Measurements from ENCODE around the gene SLC3A2.
"Not testable (repeated sequence)": the region's sequence is repeated elsewhere in the genome, so short reads cannot be mapped to it uniquely, and the experiment has no call there.

SLC3A2 gene

DNA sequence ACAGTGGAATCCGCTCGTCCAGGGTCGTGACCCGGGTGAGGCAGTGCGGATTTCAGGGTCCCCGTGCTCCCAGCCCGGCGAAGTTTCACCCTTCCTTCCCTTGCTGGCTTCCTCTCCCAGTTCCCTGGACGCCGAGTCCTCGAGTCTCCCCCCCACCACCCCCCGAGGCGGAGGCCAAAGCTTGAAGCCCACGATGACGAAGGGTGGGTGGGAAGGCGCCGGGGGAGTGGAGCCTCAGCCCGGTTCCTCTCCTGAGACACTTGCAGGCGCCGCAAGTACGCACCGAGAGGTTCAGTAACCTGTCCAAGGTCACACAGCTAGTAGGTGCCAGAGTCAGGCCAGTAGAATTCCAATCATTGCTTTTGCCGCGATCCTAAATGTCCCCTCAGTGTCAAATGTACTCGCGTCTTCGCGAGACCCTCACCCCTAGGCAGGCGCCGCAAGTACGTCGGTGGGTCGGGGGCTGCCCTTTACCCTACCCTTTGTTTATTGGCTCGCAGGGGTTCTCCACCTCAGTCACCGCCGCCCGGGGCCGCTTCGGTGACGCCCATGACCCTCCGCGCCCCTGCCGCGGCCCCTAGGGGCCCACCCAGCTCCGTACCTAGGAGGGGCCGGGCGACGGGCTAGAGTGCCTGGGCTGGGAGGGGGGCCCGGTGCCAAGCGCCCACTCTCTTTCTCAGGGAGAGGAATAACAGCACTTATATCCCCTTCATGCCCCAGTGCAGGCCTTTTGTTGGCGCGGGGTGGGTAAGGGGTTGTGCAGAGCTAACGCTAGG is 46.2 kb downstream of the SLC3A2 start:
- no peaks in the 10 kb centered on the region for H3K36me3 ChIP-seq
- TF ChIP-seq Cebpa-rat (IDR thresholded peaks at IDR 0.05) = no peak

DNA sequence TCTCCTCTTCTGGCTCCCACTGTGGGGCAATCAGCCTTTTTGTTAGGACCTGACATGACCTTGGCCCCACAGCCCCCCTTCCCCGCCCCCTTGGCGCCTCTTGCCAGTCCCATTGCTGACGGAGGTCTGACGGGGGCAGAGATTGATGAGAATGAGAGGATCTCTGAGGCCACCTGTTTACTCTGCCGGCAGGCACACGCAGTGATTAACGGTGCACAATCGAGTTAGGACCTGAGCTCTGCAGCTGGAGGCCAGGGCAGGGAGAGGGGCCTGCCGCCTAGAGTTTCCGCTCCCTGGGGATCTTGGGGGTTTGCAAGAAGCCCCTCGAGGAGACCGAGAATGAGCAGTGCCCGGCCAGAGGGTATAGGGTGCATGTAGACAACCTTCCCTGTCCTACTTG is 47.3 kb downstream of the SLC3A2 start:
- Histone ChIP-seq H4K20me1 (no peaks in the 10 kb centered on the region), H3K4me2 (peak overlapping the region; percentile 43), H3K9me3 (peaks cover 9% of the 10 kb centered on the region; the same call in 1 of the 2 replicates), H3K4me1 (peaks cover 55% of the 10 kb centered on the region), H3K36me3 (no peaks in the 10 kb centered on the region), H3K27ac (no peak overlapping the region), H3K27me3 (peaks cover 62% of the 10 kb centered on the region), H3K9ac (no peak overlapping the region), H3K4me3 (no peak overlapping the region)
- no peak for TF ChIP-seq Cebpa-rat (IDR thresholded peaks at IDR 0.05)

More for the DNA sequence above, 46.2 kb downstream of the SLC3A2 start:
- H3K9me3 ChIP-seq = peaks cover 9% of the 10 kb centered on the region; the same call in 1 of the 2 replicates
- H3K4me3 ChIP-seq = no peak overlapping the region
- H3K27me3 ChIP-seq = peaks cover 73% of the 10 kb centered on the region
- H4K20me1 ChIP-seq = no peaks in the 10 kb centered on the region
- H3K9ac ChIP-seq = no peak overlapping the region
- no peak overlapping the region for H3K4me2 ChIP-seq
- no peak overlapping the region for H3K27ac ChIP-seq
- H3K4me1 ChIP-seq = peaks cover 64% of the 10 kb centered on the region

DNA sequence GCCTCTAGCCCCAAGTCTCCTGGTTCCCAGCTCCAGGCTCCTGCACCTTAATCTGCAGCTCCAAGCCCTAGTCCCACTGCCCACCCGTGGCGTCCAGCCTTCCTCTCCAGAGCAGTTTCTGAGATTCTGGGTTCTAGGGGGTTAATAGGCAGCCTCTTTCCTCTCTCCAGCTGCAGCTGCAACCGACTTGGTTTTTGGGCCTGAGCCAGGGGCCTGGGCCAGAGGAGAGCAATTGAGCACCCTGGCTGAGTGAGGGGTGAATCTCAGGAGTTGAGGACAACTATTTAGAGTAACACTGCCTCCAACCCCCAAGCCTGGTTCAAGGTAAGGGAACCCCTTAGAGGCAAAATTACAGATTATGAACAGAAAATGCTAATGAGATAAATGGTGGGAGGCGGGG is 49.5 kb downstream of the SLC3A2 start:
- Histone ChIP-seq H3K9ac (no peak overlapping the region), H3K4me1 (peaks cover 34% of the 10 kb centered on the region), H3K9me3 (peaks cover 9% of the 10 kb centered on the region; the same call in 1 of the 2 replicates), H3K36me3 (no peaks in the 10 kb centered on the region), H3K27ac (no peak overlapping the region), H3K4me2 (peak overlapping the region; percentile 51), H3K27me3 (peaks cover 42% of the 10 kb centered on the region), H3K4me3 (no peak overlapping the region), H4K20me1 (no peaks in the 10 kb centered on the region)
- TF ChIP-seq Cebpa-rat (IDR thresholded peaks at IDR 0.05) = no peak

DNA sequence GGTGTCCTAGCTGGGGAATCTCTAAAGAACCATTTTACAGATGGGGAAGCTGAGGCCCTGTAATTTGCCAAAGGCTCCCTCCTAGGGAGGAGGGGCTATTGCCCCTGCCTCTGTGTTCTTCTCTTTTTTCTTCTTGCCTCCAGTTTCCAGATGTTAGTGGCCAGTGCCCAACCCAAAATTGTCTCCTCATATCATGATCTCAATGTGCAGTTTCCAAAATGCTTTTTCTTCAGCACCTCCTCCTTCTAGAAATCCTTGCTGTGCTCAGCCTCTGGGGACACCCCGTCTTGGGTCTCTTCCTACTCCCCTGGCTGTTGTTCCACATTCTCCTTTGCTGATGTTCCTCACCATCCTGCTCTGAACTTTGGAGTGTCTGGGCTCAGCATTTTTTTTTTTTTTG is 50.0 kb downstream of the SLC3A2 start:
- H3K4me3 ChIP-seq = no peak overlapping the region
- no peaks in the 10 kb centered on the region for H4K20me1 ChIP-seq
- H3K9ac ChIP-seq = no peak overlapping the region
- H3K4me1 ChIP-seq = peaks cover 31% of the 10 kb centered on the region
- H3K27ac ChIP-seq = no peak overlapping the region
- H3K4me2 ChIP-seq = peak overlapping the region; percentile 51
- peaks cover 9% of the 10 kb centered on the region; the same call in 1 of the 2 replicates for H3K9me3 ChIP-seq
- peaks cover 37% of the 10 kb centered on the region for H3K27me3 ChIP-seq
- no peaks in the 10 kb centered on the region for H3K36me3 ChIP-seq
- no peak for TF ChIP-seq Cebpa-rat (IDR thresholded peaks at IDR 0.05)

DNA sequence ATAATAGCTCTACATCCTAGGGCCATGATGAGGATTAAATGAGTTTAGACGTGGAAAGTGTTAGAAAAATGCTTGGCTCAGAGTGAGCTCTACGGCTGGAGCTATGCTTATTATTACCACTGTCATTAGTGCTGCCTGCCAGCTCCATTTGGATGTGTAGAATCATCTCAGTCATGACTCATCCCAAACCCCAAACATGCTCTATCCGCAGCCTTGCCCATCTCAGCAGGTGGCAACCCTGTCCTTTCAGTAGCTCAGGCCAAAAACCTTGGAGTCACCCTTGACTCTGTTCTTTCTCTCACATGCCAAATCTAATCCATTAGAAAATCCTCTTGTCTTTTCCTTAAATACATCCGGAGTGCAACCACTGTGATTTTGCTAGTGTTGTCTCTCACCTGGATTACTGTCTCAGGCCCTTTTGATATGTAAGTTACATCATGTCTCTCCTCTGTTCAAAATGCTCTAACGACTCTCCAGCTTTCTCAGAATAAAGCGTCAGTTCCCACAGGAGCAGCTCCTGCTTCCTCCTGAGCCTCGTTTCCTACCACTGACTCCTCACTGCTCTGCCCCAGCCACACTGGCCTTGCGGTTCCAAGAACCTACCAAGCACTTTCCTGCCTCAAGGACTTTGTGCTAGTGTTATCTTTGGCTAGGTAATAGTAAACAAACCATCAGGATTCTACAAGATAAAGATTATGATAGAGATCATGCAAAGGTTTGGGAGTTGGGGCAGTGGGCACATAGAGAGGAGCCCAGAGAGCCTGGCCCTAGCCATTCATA is 51.0 kb downstream of the SLC3A2 start:
- Histone ChIP-seq H3K4me1 (peaks cover 28% of the 10 kb centered on the region), H3K4me3 (no peak overlapping the region), H3K4me2 (0 out of 2 replicates have a peak overlapping the region, but pooled peaks have one; percentile 51), H3K27ac (no peak overlapping the region), H4K20me1 (no peaks in the 10 kb centered on the region), H3K27me3 (peaks cover 26% of the 10 kb centered on the region), H3K9ac (no peak overlapping the region), H3K36me3 (no peaks in the 10 kb centered on the region), H3K9me3 (no peaks in the 10 kb centered on the region)
- TF ChIP-seq Cebpa-rat (IDR thresholded peaks at IDR 0.05) = no peak

DNA sequence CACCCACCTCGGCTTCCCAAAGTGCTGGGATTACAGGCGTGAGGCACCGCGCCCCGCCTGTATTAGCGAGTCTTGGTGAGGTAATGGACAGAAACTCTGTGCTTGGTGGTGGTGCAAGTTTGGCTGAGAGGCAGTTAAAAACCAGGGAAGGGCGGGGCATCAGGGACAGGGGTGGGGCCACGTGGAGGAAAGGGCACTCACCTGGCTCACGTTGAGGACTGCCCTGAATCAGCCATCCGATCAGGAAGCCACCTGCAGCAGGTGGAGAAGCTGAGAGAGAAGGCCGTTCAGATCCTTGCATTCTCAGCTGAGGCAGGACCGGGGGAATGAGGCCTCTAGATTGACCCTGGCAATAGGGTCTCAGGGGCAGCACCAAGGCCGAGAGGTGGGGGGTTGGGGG is 52.6 kb downstream of the SLC3A2 start:
- peaks cover 10% of the 10 kb centered on the region for H3K27me3 ChIP-seq
- no peak overlapping the region for H3K4me3 ChIP-seq
- no peaks in the 10 kb centered on the region for H4K20me1 ChIP-seq
- no peak overlapping the region for H3K4me2 ChIP-seq
- H3K27ac ChIP-seq = no peak overlapping the region
- no peak for TF ChIP-seq Cebpa-rat (IDR thresholded peaks at IDR 0.05)
- peaks cover 8% of the 10 kb centered on the region for H3K9me3 ChIP-seq
- peaks cover 25% of the 10 kb centered on the region for H3K4me1 ChIP-seq
- no peaks in the 10 kb centered on the region for H3K36me3 ChIP-seq
- no peak overlapping the region for H3K9ac ChIP-seq

DNA sequence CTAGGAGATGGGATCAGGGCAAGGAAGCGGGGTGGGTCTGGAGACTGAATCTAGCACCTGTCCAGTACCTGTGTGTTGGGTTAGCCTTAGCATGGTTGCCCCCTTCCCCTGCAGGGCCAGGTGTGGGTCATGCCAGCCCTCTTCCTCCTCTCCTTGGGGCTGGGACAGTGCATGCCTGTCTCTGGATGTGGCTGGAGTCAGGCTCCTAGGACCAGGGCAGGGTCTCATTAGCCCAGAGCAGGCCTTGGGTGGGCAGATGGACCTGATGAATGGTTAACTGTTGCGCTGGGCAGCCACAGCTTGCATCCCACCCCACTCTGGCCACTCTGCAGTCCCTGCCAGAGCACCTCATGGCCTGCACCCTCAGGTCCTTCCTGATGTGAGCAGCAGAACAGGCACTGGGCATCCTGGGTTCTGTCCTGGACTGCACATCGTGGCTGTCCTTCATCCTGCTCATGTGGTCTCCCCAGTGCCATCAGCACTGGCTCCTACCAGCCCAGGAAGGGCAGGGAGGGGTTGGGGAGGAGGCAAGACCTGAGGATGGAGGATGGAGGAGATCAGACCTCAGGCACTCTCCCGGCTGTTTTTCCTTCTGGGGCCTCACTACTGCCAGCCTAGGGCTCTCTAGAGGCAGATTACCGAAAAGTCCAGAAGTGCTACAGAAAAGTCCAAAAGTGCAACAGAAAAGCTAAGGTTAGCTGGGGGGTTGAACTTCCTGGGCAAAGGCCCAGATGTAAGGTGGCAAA is 53.2 kb downstream of the SLC3A2 start:
- Histone ChIP-seq H3K4me1 (peaks cover 22% of the 10 kb centered on the region), H3K9ac (no peak overlapping the region), H4K20me1 (no peaks in the 10 kb centered on the region), H3K4me3 (no peak overlapping the region), H3K4me2 (no peak overlapping the region), H3K27ac (no peak overlapping the region), H3K27me3 (peaks cover 4% of the 10 kb centered on the region; the same call in 1 of the 2 replicates), H3K36me3 (no peaks in the 10 kb centered on the region), H3K9me3 (peaks cover 8% of the 10 kb centered on the region)
- no peak for TF ChIP-seq Cebpa-rat (IDR thresholded peaks at IDR 0.05)

DNA sequence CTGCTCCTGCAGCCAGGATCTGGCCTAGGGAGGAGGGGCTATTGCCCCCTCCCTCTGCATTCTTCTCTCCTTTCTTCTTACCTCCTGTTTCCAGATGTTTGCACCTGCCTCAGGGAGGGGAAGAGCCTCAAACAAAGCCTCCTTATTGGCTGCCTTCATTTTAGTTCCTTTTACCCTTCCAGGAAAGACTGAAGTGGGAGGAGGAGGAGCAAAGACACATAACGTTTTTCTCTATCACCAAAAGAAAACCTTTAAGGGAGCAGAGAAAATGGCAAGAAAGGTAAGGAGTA is 53.7 kb downstream of the SLC3A2 start:
- Histone ChIP-seq H3K27me3 (no peaks in the 10 kb centered on the region), H3K9ac (no peak overlapping the region), H3K4me2 (no peak overlapping the region), H3K4me3 (no peak overlapping the region), H4K20me1 (no peaks in the 10 kb centered on the region), H3K27ac (no peak overlapping the region), H3K9me3 (peaks cover 8% of the 10 kb centered on the region), H3K4me1 (peaks cover 22% of the 10 kb centered on the region), H3K36me3 (no peaks in the 10 kb centered on the region)
- no peak for TF ChIP-seq Cebpa-rat (IDR thresholded peaks at IDR 0.05)

DNA sequence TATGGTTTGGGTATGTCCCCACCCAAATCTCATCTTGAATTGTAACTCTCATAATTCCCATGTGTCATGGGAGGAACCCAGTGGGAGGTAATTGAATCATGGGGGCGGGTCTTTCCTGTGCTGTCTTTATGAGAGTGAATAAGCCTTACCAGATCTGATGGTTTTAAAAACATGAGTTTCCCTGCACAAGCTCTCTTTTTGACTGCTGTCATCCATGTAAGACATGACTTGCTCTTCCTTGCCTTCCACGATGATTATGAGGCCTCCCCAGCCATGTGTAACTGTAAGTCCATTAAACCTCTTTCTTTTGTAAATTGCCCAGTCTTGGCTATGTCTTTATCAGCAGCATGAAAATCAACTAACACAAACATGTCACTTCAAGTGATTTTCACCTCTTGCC is 56.8 kb downstream of the SLC3A2 start:
- not testable (repeated sequence) for H3K9ac ChIP-seq, H3K4me1 ChIP-seq, H3K4me2 ChIP-seq, H3K9me3 ChIP-seq, H4K20me1 ChIP-seq, H3K27ac ChIP-seq, H3K27me3 ChIP-seq, H3K4me3 ChIP-seq, H3K36me3 ChIP-seq

Measured in BLaER1 (cell line).